H4 (cell line): ENCODE results near the gene ZKSCAN8. TPM values are rescaled to one million over a fixed set of nuclear protein-coding genes. Genes with fewer than 3 reads are reported as not detected.
"Not testable (repeated sequence)": the region's sequence is repeated elsewhere in the genome, so short reads cannot be mapped to it uniquely, and the experiment has no call there.

Experiments used
- DNase-seq: peaks from one replicate; pipeline ENCODE4 v3.0.0-alpha.2; 2015; ENCODE audit warnings: low spot score
- total RNA-seq: library from RNA; depleted of rRNA; stranded (reverse); fragments of >200 nt; shearing (Covaris generic); gene quantifications from 2 replicates; pipeline ENCODE4 v1.2.3, GENCODE V29; 2014; rRNA removed

ZKSCAN8 gene
- 7.4 and 10.1 TPM in 2 replicates for total RNA-seq

DNA sequence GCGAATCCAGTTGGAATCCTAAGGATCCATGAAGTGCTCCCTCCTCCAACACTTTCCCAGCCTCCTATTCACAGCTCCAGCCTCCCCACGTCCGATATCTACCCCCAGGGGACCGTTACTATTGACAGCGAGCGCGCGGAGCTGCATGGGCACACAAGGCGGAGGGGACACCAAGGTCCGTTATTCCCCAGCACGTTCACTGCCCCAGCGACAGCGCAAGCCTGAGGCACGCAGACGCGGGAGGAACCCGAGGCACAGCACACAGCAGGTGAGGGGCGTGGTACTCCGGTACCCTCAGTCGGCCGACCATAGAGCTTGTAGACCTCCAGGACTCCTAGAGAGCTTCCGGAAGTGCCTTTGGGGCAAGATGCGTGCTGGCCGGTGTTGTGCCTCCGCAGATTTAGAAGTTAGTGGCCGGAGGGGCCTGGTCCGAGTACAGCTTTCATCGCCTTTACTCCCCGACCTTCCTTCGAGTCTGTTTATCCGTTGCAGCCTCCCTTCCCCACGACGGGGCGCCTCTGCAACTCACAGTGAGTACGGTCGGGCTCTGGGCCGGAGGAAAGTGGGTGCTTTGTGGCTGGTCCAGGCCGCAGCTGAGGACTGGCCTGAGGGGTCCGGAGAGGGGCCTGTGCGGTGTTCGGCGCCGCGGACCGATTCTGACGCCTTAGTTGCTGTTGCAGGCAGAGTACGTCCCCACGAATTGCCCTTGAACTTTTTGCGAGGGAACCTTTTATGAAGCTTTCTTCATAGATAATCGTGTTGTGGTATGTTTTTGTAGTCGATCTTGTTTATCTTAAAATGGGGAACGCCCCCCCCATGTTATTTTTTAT is at the start of gene ZKSCAN8:
ZKSCAN8 (plus strand) TSS at position 384 of the 830 bp plus-strand sequence. CDS start 6,525 bp downstream, outside the sequence.
- peak; percentile 82 for DNase-seq

DNA sequence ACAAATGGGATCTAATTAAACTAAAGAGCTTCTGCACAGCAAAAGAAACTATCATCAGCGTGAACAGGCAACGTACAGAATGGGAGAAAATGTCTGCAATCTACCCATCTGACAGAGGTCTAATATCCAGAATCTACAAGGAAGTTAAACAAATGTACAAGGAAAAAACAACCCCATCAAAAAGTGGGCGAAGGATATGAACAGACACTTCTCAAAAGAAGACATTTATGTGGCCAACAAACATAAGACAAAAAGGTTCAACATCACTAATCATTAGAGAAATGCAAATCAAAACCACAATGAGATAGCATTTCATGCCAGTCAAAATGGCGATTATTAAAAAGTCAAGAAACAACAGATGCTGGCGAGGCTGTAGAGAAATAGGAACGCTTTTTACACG is 39.5 kb upstream of the ZKSCAN8 start:
- DNase-seq = not testable (repeated sequence)

DNA sequence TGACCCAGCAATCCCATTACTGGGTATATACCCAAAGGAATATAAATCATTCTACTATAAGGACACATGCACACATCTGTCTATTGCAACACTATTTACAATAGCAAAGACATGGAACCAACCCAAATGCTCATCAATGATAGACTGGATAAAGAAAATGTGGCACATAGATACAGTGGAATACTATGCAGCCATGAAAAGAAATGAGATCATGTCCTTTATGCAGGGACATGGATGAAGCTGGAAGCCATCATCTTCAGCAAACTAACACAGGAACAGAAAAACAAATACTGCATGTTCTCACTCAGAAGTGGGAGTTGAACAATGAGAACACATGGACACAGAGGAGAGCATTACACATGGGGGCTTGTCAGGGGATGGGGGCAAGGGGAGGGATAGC is 39.0 kb upstream of the ZKSCAN8 start:
- not testable (repeated sequence) for DNase-seq

DNA sequence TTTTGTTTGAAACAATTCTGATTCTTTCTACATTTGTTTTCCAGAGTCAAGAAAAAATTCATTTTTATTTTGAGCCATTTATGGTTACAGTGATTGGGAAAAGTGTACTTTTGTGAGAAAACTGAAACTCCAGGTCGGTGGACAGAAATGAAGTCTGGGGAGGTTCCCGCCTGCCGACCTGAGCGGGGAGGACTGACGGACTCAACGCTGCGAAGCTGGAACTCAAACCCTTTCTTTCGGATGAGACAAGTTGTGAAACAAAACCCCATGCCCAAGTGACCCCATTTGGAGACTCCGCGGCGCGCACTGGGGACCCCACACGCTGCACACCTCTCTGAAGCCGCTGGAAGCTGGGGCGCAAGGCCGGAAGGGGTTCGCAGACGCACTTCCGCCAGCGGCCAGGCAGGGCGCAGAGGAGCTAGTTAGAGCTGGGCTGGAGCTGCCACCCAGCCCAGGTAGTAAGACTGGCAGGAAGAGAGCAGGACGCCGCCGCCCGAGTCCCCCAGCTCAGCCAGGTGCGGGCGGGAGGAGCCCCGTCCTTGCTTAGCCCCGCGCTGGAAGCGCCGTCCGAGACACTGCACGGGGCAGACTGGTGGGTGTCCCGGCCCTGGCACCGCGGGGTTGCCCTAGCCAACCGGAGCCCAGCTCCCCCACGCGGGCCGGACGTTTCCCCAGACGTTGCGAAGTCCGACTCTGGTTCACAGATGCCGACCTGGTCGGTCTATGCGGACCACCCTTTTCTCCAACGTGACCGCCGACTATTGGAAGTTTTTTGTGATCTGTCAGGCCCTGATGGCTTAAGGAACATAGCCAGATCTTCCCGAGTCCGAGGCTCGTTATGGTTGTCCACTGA is 37.1 kb upstream of the ZKSCAN8 start:
- peak; percentile 68 for DNase-seq

DNA sequence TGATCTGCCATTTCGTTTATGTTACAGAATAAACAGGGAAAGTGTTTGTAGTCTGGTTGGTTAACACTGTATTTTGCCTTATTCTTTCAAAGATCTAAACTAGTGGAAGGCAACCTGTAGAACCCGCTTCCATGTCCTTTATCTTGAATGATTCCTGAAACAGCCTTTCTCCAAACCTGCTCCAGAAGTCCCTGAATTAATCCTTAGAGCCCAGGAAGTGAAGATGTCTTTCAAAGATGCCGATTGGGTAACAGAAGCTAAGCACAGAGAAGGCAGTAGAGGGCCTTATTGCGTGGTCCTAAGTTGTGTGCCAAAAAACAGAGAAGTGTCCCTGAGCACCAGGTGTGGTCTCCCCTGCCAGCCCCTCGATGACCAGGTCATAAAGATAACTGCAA is 36.4 kb upstream of the ZKSCAN8 start:
- DNase-seq = no peak

DNA sequence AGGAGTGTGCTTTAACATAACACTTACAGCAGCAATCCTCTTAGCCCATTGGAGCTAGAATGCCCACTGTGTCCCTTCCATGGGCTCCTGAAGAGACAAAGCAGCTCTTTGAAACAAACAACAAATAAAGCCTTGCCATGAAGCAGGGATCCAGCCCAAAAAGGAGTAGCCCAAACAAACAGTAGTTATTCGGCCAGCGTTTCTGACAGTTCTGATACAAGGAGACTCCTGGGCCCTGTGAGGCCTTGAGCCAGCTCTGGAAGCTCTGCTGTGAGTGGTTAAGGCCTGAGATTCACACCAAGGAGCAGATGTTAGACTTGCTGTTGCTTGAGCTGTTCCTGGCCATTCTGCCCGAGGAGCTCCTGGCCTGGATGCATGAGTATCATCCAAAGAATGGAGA is 34.2 kb upstream of the ZKSCAN8 start:
- DNase-seq = no peak

DNA sequence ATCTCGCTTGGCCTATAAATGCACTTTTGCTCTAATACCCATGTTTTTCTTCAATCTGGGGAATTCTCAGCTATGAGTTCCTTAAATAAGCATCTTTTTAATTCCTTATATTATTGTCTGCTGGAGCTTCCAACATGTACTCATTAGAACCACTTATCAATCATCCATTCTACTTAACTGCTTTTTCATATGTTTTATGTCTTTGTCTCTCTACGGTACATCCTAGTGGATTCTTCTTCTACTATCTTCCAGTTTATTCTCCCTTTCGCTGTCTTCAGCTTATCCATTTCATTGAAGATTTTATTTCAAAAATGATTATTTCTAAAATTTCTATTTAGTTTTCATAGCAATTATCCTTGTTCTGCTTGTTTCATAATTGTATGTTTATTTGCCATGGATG is 29.7 kb upstream of the ZKSCAN8 start:
- no peak for DNase-seq

DNA sequence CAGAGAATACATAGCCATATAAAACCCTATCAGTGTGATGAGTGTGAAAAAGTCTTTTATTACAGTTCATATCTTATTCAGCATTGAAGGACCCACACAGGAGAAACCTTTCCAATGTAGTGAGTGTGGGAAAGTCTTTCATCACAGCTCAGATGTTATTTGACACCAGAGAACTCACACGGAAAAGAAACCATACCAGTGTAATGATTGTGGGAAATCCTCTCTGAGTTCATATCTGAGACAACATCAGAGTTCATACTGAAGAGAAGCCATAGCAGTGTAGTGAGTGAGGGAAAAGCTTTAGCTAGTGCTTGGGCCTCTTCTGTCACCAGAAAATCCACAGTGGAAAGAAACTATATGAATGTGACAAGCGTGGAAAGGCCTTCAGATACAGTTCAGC is 25.9 kb upstream of the ZKSCAN8 start:
- DNase-seq = no peak

DNA sequence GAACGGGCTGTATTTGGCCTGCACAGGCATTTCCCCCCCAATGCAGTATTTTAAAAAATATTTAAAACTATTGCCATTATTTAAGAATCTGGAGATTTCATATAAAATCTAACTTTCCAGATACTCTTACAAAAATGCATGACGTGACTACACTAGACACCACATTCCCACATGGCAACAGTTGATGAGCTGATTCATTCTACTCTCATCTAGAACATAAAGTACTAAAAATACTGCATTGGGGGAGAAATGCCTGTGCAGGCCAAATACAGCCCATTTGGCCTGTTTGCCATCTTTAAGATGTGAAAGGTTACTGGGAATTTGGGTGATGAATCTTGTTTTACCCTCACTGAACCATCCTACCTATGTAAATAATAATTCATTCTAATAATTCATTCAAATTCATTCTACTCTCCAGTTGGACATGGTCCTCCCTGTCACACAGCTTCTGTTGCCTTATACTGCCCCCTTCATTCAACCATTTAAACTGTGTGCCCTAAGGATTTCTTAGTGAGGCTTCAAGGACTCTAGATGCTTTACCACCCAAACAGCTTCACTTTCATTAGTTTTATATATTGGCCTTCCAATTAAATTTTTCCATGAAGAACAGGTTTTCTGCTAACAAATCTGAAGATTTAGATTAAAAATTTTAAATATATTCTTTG is 24.2 kb upstream of the ZKSCAN8 start:
- DNase-seq = no peak

DNA sequence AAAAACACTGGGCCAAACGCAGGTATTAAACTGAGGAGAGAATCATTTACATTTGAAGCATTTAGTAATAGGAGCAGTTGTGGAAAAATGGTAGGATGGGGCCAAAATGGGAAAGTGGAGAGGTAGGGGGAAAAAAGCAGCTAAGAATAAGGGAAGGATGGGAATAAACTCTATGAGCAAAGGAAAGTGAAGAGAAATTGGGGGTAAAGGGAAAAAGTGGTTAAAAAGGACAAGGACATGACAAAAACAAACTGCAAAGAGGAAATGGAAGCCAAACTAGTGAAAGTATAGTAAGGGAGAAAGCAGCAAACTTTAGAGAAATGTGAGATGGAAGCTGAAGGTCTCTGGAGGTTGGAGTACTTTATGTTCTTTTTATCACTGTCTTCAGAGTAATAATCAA is 23.5 kb upstream of the ZKSCAN8 start:
- DNase-seq = no peak

DNA sequence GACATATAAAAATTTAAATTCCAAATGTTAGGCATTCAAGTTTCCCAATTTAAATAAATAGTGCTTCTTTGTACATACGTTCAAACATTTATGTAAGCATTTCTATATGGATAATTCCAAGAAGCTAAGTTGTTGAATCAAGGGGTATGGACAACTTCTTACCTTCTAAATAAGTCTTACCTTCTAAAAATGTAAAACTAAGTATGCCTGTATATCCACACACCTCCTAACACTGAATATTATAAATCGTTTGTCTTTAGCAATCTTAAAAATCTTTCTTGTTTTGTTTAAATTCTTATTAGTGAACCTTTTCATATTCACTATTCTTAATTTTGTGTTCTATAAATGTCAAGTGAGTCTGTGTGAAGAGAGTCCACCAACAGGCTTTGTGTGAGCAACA is 19.8 kb upstream of the ZKSCAN8 start:
- DNase-seq = no peak

DNA sequence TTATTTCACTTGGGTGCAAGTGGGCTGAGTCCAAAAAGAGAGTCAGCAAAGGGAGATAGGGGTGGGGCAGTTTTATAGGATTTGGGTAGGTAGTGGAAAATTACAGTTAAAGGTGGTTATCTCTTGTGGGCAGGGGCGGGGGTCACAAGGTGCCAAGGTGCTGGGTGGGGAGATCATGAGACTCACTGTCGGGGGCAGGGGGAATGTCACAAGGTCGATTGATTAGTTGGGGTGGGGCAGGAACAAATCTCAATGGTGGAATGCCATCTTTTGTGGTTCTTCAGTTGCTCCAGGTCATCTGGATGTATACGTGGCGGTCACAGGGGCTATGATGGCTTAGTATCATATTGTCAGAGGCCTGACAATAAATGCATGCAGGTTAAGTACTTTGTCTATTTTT is 19.4 kb upstream of the ZKSCAN8 start:
- not testable (repeated sequence) for DNase-seq

DNA sequence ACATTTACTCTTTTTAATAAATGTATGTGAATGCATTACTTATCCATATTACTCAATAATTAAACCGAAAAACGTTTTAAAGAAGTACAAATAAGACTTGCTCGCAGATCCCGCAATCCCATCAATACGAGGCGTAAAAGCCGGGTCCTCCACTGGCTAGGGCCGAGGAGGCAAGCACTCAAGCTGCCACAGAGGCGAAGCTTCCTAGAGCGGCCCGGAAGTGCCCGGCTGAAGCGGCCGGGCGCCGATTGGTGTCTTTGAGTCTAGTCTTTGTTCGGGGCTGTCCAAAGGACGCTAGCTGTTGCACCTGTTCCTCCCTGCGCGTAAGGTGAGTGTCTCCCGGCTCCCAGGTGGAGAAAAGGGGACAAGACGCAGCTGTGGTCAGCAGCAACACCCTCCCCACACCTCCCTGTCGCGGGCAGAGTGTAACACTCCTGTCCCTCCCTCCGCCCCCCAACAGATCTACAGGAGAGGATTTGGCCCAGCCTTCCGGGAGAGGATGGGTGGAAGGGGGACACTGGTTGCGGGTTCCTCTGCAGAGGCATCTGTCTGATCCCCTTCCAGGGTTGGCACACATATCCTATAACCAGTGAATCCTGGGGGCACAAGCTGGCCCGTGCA is 17.2 kb upstream of the ZKSCAN8 start, which contains the start of gene ZSCAN16:
ZSCAN16 (plus strand) TSS at position 260 of the 621 bp plus-strand sequence. CDS start 835 bp downstream, outside the sequence.
- peak; percentile 60 for DNase-seq

DNA sequence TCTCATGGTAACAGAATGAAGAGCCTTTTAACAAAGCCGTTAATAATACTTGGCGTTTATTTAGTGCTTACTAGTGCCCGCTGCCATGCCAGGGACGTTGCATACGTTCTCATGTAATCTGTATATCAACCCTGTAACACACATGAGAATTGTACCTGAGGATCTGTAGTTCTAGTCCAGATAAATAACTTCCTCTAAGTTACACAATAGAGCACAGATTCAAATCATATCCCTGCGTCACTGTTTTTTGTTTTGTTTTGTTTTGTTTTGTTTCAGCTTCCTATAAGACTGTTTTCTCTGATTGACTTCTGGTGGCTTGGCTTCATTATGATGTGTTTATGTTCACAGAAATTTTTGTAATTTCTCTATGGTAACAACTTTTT is 16.7 kb upstream of the ZKSCAN8 start:
- DNase-seq = no peak

DNA sequence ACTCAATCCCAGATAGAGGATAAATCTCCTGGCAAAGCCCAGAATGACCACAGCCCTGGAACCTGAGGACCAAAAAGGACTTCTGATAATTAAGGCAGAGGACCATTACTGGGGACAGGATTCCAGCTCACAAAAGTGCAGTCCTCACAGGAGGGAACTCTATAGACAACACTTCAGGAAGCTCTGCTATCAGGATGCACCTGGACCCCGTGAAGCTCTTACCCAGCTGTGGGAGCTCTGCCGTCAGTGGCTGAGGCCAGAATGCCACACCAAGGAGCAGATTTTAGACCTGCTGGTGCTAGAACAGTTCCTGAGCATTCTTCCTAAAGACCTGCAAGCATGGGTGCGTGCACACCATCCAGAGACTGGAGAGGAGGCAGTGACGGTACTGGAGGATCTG is 16.3 kb upstream of the ZKSCAN8 start:
- DNase-seq = no peak

DNA sequence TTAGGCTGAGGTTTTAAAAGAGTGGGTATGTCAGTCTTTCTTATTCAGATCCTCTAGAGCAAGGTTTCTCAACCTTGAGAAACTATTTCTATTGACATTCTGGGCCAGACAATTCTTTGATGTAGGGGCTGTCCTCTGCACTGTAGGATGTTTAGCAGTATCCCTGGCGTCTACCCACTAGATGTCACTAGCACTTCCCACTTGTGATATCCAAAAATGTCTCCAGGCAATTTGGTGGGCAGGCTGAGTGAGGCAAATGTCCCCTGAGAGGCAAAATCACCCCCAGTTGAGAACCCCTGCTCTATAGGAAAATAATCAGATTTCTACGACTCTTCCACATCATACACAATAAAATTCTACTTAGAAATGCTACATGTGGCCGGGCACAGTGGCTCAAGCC is 7.7 kb upstream of the ZKSCAN8 start:
- peak; percentile 48 for DNase-seq

DNA sequence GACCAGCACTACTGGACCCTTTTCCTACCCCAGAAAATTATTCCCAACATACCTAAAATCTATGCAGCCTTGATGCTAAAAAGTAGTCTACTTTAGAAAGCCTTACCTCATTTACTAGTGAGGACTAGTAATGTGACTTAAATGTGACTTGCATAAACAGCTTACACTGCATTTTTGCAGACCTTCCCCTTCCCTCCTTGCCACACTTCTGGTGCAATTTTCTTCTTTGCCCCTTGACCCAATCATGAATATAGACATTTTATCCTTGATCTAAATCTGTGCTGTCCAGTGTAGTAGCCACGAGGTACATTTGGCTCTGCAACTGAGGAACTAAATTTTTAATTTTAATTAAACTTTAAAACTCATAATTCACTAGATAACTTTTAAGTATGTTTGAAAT is 7.0 kb upstream of the ZKSCAN8 start:
- DNase-seq = no peak

DNA sequence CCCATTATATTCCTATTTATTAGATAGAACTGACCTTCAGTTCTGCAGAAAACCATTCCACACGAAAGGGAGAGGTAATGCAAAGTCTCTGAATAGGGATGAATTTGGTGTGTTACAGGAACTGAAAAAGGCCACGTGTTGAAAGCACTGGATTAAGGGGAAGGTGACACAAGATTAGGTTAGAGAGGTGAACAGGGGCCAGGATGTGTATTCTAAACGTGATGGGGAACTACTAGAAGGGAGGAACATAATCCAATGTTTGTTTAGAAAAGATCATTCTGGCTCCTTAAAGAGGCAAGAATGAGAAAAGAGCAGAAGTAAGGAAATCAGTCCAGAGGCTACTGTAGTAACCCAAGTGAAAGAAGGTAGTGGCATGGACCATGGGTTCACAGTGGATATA is 6.3 kb upstream of the ZKSCAN8 start:
- no peak for DNase-seq

DNA sequence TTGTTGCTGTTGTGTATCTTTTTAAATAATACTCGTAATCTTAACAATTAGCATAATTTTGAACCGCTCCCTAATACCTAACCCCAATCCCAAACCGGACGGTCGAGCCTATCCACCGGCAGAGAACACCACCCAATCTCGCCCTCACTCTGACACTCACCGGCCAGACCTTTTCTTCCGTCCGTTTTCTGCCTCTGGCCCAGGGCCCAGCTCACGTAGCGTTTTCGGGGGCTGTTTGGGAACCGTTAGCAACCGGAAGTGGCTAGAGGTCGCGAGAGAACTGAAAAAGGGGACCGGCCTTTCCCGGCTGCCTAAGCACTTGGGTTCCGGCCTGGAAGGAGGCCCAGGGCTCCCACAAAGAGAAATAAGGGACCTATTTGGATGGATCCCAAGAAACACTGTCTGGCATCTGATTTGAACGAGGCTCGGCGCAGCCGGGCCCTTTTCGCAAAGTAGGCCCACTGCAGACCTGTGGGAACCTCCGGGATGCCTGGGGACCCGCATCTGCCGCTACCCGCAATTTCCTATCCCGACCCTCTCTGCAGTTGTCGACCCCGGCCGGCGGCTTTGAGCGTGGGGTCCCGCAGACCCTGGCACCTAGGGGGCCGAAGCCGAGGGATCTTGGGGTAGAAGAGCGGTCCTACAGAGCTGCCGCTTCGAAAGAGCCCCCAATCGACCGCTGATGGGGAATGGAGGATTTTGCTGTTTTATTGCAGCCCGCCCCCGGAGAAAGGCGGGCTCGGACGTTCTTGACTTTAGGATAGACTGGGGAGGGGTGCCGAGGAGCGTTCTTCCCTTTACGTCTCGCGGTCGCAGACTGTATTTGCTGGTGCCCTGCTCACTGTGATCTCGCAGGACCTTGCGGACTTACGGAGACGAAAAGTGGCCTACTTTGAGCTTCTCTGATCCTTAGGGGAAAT is 4.8 kb upstream of the ZKSCAN8 start:
- peak; percentile 88 for DNase-seq

DNA sequence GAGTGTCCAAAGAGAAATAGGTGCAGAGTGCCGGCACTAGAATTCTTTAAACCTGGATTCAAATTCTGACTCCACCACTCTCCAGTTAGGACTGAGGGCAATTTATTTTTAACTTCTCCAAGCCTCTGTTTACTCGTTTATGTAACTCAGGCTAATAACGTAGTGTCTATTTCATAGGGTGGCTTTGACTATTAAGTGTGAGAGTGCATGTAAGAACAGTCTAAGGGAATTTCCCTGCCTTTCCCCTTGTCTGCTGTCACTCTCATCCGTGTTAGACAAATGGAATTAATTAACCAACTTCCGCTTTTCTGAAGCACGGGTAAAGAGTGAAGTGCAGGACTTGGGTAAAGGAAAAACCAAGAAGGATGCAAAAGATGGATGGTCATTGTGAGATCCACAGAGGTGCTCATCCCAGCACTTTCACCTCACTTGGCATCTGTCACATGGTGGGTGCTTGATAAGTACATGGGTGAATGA is 4.1 kb upstream of the ZKSCAN8 start:
- no peak for DNase-seq
